Fibroblast of lung (primary cell): ENCODE data around the gene TIMM13.

Source experiments
- CTCF ChIP-seq, 2 donors: IDR thresholded peaks in 1 of 2; conservative IDR thresholded peaks in 1 of 2; 1 replicate in 1 of 2; 2 replicates in 1 of 2; pipeline ENCODE4 v1.5.1; 2011 to 2012; ENCODE audit warnings: low read length in 2 of 2, control low read depth in 1 of 2, inconsistent platforms in 1 of 2, low read depth in 1 of 2, mild to moderate bottlenecking in 1 of 2
- EZH2 ChIP-seq: IDR thresholded peaks from 2 replicates; pipeline ENCODE4 v1.5.1; 2012; ENCODE audit warnings: low read length, control low read depth, mild to moderate bottlenecking; ENCODE audit errors: missing control alignments

DNA sequence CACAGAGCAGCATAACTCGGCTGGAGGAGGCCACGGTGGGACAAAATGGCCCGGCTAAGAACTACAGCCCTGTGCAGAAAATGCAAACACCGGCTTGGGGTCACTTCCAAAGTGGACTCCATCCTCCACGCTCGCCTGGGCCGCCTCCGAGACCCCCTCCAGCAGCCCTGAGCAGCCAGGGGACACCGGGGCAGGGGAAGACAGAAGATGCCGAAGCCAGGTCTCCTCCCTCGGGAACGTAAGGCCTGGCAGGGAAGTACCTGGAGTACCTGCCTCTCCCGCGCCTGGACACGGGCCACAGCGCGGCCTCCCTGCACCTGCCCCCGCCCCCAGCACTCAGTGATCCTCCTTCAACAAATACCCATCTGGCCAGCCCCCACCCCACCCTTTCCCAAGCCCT lies 24.4 kb upstream of the TIMM13 start:
- TF ChIP-seq CTCF (conservative IDR thresholded peaks at IDR 0.05 in 1 of 2, IDR thresholded peaks at IDR 0.05 in 1 of 2; ENCODE audit: low read depth in 1 of 2, low read length in 2 of 2) (no peak), EZH2 (no peak)
